Measurements from ENCODE around the gene ZNF225.
"Not testable (repeated sequence)": the region's sequence is repeated elsewhere in the genome, so short reads cannot be mapped to it uniquely, and the experiment has no call there.

The ZNF225 gene

DNA sequence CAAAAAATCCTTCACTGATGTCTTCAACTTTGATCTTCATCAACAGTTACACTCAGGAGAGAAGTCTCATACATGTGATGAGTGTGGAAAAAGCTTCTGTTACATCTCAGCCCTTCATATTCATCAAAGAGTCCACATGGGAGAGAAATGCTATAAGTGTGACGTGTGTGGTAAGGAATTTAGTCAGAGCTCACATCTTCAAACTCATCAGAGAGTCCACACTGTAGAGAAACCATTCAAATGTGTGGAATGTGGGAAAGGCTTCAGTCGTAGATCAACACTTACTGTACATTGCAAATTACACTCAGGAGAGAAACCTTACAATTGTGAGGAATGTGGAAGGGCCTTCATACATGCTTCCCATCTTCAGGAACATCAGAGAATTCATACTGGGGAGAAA lies 43.3 kb downstream of the ZNF225 start:
- no peak overlapping the region for H3K4me3 ChIP-seq (ENCODE audit: low read depth, low read length)
- no peak for DNase-seq (ENCODE audit: low read depth)
- TF ChIP-seq, protein P1, sequence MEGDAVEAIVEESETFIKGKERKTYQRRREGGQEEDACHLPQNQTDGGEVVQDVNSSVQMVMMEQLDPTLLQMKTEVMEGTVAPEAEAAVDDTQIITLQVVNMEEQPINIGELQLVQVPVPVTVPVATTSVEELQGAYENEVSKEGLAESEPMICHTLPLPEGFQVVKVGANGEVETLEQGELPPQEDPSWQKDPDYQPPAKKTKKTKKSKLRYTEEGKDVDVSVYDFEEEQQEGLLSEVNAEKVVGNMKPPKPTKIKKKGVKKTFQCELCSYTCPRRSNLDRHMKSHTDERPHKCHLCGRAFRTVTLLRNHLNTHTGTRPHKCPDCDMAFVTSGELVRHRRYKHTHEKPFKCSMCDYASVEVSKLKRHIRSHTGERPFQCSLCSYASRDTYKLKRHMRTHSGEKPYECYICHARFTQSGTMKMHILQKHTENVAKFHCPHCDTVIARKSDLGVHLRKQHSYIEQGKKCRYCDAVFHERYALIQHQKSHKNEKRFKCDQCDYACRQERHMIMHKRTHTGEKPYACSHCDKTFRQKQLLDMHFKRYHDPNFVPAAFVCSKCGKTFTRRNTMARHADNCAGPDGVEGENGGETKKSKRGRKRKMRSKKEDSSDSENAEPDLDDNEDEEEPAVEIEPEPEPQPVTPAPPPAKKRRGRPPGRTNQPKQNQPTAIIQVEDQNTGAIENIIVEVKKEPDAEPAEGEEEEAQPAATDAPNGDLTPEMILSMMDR (conservative IDR thresholded peaks at IDR 0.05; ENCODE audit: low read depth, low read length): no peak

- TF ChIP-seq, protein P1 (conservative IDR thresholded peaks at IDR 0.05; ENCODE audit: low read depth, low read length): no peak
- DNase-seq (ENCODE audit: low read depth): no peak
- no peak overlapping the region for H3K4me3 ChIP-seq (ENCODE audit: low read depth, low read length)
These were observed 50.6 kb downstream of the ZNF225 start for GRCh38 chr19:44163789-44164188.

GRCh38 chr19:44164327-44164672 lies 51.1 kb downstream of the ZNF225 start:
- TF ChIP-seq, protein P1 (conservative IDR thresholded peaks at IDR 0.05; ENCODE audit: low read depth, low read length): no peak
- no peak for DNase-seq (ENCODE audit: low read depth)
- peak overlapping the region; percentile 69 for H3K4me3 ChIP-seq (ENCODE audit: low read depth, low read length)

DNA sequence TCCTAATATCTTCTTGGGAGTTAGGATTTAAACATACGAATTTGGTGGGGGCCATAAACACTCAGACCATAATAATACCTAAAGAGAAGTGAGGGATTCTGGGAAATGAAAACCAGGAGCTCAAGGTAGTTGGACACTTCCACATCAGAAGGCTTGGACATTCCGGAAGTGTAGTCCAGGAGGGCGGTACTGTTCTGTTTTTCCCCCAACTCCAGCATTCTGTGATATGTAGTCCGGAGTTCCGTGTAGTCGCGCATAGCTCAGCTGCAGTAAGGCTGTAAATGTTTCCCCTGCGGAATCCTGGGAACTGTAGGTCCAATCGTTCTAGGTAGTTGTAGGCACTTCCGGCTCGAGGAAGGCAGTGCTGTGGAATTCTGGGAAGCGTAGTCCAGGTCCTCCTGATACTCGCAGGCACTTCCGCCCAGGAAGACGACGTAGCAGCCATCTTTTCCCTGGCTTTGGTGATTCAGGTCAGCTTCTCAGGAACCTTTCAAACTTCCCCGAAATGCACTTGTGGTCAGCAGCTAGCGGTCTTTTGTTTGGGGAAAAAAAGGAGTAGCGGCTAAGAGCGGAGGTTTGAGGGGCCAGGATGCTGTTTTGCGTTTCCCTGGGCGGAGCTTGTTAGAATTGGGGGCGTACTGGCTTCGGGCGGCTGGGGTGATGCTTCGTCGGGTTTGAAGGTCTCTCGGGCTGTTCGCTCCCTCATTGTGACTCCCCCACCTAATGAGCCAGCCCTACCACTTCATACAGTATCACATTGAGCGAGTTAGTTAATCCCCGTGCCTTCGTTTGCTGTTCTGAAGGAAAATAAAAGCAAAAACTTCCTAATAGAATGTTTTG lies 51.7 kb downstream of the ZNF225 start, which contains the start of gene ZNF226:
ZNF226 (plus strand) TSS at position 428 of the 840 bp plus-strand sequence. CDS start 4,981 bp downstream, outside the sequence.
- peak within 1 kb of the TSS; percentile 69 for H3K4me3 ChIP-seq (ENCODE audit: low read depth, low read length)
- peak; percentile 100 for DNase-seq (ENCODE audit: low read depth)
- TF ChIP-seq, protein P1 (conservative IDR thresholded peaks at IDR 0.05; ENCODE audit: low read depth, low read length): no peak

DNA sequence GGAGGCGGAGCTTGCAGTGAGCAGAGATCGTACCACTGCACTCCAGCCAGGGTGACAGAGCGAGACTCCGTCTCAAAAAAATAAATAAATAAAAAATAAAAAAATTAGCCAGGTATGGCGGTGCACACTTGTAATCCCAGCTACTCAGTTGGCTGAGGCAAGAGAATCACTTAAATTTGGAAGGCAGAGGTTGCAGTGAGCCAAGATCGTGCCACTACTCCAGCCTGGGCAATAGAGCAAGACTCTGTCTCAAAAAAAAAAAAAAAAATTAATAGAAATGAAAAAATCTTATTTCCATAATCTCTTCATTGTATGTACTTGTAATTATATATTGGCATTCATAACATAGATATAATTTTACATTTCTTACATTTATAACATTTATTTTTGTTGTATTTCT lies 57.5 kb downstream of the ZNF225 start:
- DNase-seq (ENCODE audit: low read depth); H3K4me3 ChIP-seq (ENCODE audit: low read depth, low read length): not testable (repeated sequence)

GRCh38 chr19:44176590-44176989 lies 63.4 kb downstream of the ZNF225 start:
- TF ChIP-seq, protein P1 (conservative IDR thresholded peaks at IDR 0.05; ENCODE audit: low read depth, low read length): no peak
- peak; percentile 18 for DNase-seq (ENCODE audit: low read depth)
- no peak overlapping the region for H3K4me3 ChIP-seq (ENCODE audit: low read depth, low read length)

DNA sequence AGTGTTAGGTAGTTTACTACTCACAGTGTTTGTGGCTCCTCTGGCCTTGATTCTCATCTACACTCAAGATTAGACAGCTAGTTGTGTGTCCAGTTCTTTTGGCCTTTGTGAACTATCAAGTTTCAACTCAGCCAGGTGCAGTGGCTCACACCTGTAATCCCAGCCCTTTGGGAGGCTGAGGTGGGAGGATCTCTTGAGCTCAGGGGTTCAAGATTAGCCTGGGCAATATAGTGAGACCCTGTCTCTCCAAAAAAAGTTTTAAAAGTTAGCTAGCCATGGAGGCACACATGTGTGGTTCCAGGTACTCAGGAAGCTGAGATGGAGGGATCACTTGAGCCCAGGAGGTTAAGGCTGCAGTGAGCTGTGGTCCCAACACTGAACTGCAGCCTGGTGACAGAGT lies 67.8 kb downstream of the ZNF225 start:
- TF ChIP-seq, protein P1 (conservative IDR thresholded peaks at IDR 0.05; ENCODE audit: low read depth, low read length): no peak
- H3K4me3 ChIP-seq (ENCODE audit: low read depth, low read length): no peak overlapping the region
- no peak for DNase-seq (ENCODE audit: low read depth)
